ENCODE measurements around the gene ERBB4.

DNA sequence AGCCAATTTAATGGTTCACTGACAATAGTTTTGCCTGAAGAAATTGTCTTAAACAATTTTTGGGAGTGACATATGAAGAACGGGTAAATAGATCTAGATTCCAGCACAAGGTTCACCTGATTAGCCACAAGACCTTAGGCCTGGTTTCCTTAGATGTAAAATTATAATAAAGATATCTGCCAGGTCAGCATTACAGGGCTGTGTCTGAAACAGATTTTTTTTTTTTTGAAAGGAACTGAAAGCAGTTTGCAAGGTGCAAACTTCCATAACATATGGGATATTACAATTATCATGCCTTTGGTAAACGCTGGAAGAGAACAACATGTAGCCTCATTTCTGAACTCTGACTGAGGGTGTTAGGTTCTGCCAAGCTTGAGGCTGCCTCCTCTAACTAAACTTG lies 599.4 kb downstream of the ERBB4 start:
- TF ChIP-seq GATA3 (IDR thresholded peaks at IDR 0.05; ENCODE audit: low read depth, low read length), result no peak
- TF ChIP-seq GATA2 (IDR thresholded peaks at IDR 0.05; ENCODE audit: low read depth, low read length), result no peak

Measured in SH-SY5Y (cell line).